Left lobe of liver (tissue), 2 donors: ENCODE results near the gene ZDHHC7. TPM values are rescaled to one million over a fixed set of nuclear protein-coding genes. Genes with fewer than 3 reads are reported as not detected.

Experiments
- ATAC-seq: fragments of 200-7000 bp; cut with Tn5 transposase; one replicate; pipeline ENCODE4 v1.9.1; 2020; ENCODE audit warnings: mild to moderate bottlenecking, moderate library complexity
- DNase-seq: peaks from one replicate; pipeline ENCODE4 v3.0.0-alpha.2; 2020; ENCODE audit warnings: low spot score
- total RNA-seq: library from RNA; stranded (reverse); gene quantifications from one replicate; pipeline ENCODE4 v1.2.1, GENCODE V29; 2021
- donor health status: DM: no; HTN: no; CAD: no; lungs with moderate emphysema.
- donor health status: DM: no; HTN: yes; CAD: no.

ZDHHC7 gene
- total RNA-seq, 1 donor from 2014 or later, result 14.5 TPM

GRCh38 chr16:84970447-84971127, 40.7 kb downstream of the ZDHHC7 start:
- DNase-seq, result peak; percentile 82

DNA sequence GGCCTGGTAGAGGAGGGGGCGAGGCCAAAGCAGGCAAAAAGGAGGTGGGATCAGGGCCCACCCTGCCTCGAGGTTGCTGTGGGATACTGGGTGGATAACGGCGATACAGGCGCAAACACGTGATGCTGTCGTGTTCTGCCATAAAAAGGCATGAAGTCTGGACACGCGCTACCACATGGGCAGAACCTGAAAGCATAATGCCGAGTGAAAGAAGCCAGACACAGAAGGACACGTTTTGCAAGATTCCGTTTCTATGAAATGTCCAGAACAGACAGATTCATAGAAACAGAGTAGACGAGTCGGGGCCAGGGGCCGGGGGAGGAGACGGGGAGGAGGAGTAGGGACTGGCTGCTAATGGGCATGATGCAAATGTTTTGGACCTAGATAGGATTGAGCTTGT, 43.5 kb downstream of the ZDHHC7 start:
- no peak for DNase-seq
- ATAC-seq, result no peak

More at GRCh38 chr16:84970447-84971127, 40.7 kb downstream of the ZDHHC7 start:
- ATAC-seq, result peak; percentile 86

- DNase-seq (no peak), ATAC-seq (no peak)
Observed at GRCh38 chr16:84965428-84966415, 45.6 kb downstream of the ZDHHC7 start.

DNA sequence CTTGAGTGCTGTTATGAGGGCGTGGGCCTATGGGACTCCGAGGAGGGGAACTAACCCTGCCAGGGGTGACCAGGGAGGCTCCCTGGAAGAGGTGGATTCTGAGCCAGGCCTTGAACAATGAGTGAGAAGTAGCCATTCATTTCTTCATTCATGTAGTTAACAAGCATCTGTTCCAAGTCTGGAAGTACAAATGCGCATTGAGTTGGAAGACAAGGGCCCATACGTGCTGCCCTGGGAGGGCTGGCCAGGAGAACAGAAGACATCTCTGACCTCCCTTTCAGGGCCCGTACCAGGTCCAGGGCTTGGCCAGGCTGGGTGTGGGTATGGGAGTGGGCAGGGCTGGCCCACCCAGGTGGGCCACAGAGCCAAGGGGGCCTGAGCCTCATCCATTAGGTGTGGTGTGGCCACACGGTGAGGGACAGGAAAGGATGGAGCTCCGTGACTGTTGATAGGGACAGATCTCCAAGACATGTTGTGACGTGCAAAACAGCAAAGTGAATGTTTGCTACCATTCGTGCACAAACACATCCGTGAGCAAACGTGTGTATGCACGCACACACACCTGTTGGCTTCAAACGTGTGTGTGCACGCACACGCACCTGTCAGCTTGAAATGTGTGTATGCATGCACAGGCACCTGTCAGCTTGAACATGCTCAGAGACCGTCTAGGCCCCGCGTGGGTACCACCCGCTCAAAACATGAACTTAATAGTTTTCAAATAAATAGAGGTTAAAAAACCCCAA, 46.8 kb downstream of the ZDHHC7 start:
- ATAC-seq, result no peak
- no peak for DNase-seq

- no peak for DNase-seq
Observed at GRCh38 chr16:84963066-84963465, 48.3 kb downstream of the ZDHHC7 start.

DNA sequence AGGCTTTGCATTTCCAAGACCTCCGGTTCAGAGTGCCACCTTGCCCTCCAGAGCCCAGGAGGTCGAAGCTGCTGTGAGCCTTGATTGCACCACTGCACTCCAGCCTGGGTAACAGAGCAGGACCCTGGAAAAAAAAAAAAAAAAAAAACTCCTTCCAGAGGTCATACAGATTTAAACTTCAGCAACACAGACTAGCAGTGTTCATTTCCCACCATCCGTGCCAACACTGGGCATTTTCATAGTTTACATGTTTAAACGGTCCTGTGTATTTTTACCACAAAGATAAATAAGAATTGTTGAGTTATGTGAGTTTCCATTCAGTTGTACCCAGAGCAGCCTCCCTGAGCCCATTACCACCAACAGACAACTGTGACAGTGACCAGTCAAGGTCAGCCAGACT, 50.4 kb downstream of the ZDHHC7 start:
- DNase-seq (no peak), ATAC-seq (no peak)

More at GRCh38 chr16:84963066-84963465, 48.3 kb downstream of the ZDHHC7 start:
- ATAC-seq, result no peak

GRCh38 chr16:84959784-84960417, 51.4 kb downstream of the ZDHHC7 start:
- no peak for ATAC-seq
- no peak for DNase-seq

DNA sequence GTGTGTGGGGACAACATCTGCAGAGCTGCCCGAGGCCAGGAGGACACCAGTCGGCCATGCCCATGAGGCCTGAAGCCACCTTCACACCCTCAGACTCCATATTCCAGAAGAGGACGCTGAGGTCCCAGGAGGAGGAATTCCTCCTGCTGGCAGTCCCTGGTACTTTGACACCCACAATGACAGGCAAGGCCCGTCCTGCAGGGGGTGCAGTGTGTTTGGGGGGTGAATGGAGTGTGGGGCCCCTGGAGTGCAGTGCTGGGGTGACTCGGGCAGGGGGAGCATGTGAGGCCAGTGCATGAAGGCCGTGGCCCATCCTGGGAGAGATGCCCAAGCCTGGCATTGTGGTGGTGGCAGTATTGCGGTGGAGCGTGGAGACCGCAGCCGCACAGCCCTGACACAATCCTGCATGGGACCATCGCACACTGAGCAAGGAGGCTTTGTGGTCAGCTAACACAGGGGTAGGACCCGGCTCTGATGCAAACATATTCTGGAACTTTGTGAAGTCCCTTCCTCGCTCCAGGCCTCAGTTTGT, 52.2 kb downstream of the ZDHHC7 start:
- ATAC-seq (no peak), DNase-seq (no peak)

GRCh38 chr16:84957792-84958191, 53.5 kb downstream of the ZDHHC7 start:
- ATAC-seq (no peak), DNase-seq (no peak)

- no peak for DNase-seq
- no peak for ATAC-seq
Observed at GRCh38 chr16:84957192-84957591, 54.1 kb downstream of the ZDHHC7 start.

DNA sequence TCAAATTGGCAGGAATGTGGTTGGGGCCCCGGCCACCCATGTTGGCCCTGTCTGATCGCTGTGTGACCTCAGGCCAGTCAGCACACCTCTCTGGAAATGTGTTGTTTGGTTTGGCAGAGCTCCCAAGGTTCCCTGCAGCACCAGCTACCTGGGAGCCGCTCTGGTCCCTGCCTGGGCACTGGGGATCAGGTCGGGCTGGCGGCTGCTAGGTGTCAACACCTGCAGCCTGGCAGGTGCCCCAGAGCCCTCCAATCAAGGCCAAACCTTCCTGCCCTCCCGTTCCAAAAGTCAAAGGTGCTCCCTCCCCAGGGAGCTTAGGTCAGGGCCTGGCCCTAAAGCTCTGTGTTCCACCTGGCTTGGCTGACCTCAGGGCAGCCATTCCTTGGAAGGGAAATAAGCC, 55.9 kb downstream of the ZDHHC7 start:
- peak; percentile 95 for DNase-seq
- ATAC-seq, result peak; percentile 81

DNA sequence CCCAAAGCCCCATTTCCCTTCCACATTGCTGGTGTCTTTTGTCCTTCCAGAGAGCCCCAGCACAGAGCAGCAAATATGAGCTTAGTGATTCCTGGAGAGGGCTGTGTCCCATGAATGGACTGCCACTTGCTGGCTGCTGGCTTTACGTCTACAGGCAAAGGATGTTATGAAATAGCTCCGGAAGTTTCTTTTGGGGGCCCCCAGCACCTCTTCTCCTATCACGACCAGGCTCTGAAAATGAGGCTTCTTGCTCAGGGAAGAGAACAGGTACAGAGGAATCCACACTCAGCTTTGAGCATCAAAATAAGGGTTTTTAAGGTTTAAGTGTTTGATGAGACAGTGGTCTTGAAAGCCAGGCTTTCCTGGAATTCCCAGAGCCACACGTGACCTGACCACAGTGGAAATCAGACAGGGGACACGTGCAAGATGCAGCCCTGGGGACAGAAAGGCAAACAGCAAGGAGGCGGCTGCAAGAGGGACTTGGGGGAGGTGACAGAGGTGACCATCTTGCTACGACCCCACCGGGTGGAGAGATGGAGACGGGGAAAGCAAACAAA, 58.1 kb downstream of the ZDHHC7 start:
- ATAC-seq, result no peak
- DNase-seq, result no peak

- peak; percentile 81 for DNase-seq
Observed at GRCh38 chr16:84952335-84953189, 58.8 kb downstream of the ZDHHC7 start.

GRCh38 chr16:84950906-84951305, 60.4 kb downstream of the ZDHHC7 start:
- DNase-seq (no peak), ATAC-seq (no peak)

More at GRCh38 chr16:84952335-84953189, 58.8 kb downstream of the ZDHHC7 start:
- peak; percentile 77 for ATAC-seq

DNA sequence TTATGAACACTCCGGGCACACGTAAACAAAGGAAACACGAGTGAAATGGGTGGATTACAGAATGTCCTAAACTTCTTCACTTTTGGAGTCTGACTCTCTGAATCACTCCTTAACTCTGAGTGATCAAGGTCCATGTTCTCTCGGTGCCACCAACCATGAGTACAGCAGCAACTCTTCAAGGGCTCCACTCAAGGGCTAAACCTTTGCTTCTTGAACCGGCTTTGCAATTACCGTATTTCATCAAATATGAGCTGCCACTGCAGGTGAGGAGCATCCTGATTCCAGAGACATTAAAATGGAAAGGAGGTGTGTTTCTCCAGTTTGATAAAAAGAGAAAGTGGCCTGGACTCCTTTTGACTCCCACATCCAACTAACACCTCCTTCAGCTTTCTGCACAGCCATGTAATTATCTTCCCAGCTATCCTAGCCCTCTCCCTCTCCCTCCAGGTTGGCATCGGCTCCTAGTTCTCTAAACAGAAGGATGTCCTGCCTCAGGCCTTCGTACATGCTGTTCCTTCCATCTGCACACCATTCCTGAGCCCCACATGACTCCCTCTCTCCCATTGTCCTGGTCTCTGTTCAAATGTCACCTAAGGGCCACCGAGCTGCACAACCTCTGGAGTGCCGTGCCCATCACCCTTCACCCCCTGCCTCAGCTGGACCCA, 61.4 kb downstream of the ZDHHC7 start:
- ATAC-seq (no peak), DNase-seq (no peak)

- DNase-seq (no peak), ATAC-seq (no peak)
Observed at GRCh38 chr16:84948851-84949610, 62.3 kb downstream of the ZDHHC7 start.

- peak; percentile 79 for ATAC-seq
Observed at GRCh38 chr16:84947996-84948850, 63.1 kb downstream of the ZDHHC7 start.

More at GRCh38 chr16:84947996-84948850, 63.1 kb downstream of the ZDHHC7 start:
- DNase-seq, result peak; percentile 74
